Neural cell (in vitro differentiated cells): ENCODE measurements around the gene CLEC19A.

Experiments
- EP300 ChIP-seq: fragments of 450-650 bp; conservative IDR thresholded peaks from 2 replicates; pipeline ENCODE4 v1.6.1; 2014; ENCODE audit warnings: antibody characterized with exemption, mild to moderate bottlenecking, moderate library complexity; ENCODE audit not compliant: poor library complexity, severe bottlenecking
- EZH2 ChIP-seq: fragments of 200-600, 300-800 bp; shearing (Covaris generic), sonication (generic); IDR thresholded peaks from 2 replicates; pipeline ENCODE4 v1.6.1; 2014; ENCODE audit warnings: antibody characterized with exemption, low read length, borderline replicate concordance, mild to moderate bottlenecking; ENCODE audit not compliant: insufficient read depth, poor library complexity, severe bottlenecking
- MXI1 ChIP-seq: fragments of 450-650 bp; conservative IDR thresholded peaks from 2 replicates; pipeline ENCODE4 v1.6.1; 2014; ENCODE audit warnings: antibody characterized with exemption, mild to moderate bottlenecking; ENCODE audit not compliant: poor library complexity, severe bottlenecking
- POLR2AphosphoS5 ChIP-seq: IDR thresholded peaks from 2 replicates; pipeline ENCODE4 v1.6.1; 2012
- RAD21 ChIP-seq: fragments of 450-650 bp; conservative IDR thresholded peaks from 2 replicates; pipeline ENCODE4 v1.6.1; 2014; ENCODE audit warnings: antibody characterized with exemption, mild to moderate bottlenecking, moderate library complexity
- REST ChIP-seq: IDR thresholded peaks from 2 replicates; pipeline ENCODE4 v1.6.1; 2012; ENCODE audit warnings: borderline replicate concordance
- TAF1 ChIP-seq: IDR thresholded peaks from 2 replicates; pipeline ENCODE4 v1.6.1; 2012; ENCODE audit warnings: low read depth
- TF ChIP-seq, protein P1 (sequence below): fragments of 450-650 bp; IDR thresholded peaks from 2 replicates; pipeline ENCODE4 v1.5.1; 2014; ENCODE audit warnings: antibody characterized with exemption, mild to moderate bottlenecking, moderate library complexity; ENCODE audit not compliant: poor library complexity, severe bottlenecking

DNA sequence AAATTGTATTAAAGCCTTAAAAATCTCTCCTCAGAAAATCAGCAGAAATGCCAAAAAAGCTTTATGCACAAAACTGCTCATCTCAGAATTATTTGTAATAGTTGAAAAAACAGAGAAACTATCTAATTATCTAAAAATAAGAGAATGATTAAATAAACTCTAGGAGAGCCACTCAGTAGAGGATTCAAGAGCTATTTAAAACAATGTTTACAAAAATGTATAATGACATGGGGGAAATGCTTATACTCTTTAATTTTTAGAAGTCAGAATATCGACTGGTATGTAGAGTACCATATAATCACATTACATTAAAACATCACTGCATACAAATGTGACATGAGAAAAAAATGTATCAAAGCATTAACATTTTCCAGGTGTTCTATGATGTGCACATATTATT, 11.9 kb downstream of the CLEC19A start:
- TF ChIP-seq POLR2AphosphoS5 (no peak), REST (no peak), EZH2 (no peak), EP300 (no peak), TAF1 (no peak), RAD21 (no peak), MXI1 (no peak)
- TF ChIP-seq, protein P1, sequence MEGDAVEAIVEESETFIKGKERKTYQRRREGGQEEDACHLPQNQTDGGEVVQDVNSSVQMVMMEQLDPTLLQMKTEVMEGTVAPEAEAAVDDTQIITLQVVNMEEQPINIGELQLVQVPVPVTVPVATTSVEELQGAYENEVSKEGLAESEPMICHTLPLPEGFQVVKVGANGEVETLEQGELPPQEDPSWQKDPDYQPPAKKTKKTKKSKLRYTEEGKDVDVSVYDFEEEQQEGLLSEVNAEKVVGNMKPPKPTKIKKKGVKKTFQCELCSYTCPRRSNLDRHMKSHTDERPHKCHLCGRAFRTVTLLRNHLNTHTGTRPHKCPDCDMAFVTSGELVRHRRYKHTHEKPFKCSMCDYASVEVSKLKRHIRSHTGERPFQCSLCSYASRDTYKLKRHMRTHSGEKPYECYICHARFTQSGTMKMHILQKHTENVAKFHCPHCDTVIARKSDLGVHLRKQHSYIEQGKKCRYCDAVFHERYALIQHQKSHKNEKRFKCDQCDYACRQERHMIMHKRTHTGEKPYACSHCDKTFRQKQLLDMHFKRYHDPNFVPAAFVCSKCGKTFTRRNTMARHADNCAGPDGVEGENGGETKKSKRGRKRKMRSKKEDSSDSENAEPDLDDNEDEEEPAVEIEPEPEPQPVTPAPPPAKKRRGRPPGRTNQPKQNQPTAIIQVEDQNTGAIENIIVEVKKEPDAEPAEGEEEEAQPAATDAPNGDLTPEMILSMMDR: no peak
